SK-N-SH (cell line): ENCODE data around the gene MYH15. TPM values are rescaled to one million over a fixed set of nuclear protein-coding genes. Genes with fewer than 3 reads are reported as not detected.
"Not testable (repeated sequence)": the region's sequence is repeated elsewhere in the genome, so short reads cannot be mapped to it uniquely, and the experiment has no call there.

Experiments used
- CTCF ChIA-PET: fragments of 300-600, 350-600 bp; formaldehyde crosslinking; extraction: SDS; loops from one replicate; lab custom pipeline; 2021; lab: Yijun Ruan, JAX
- POLR2A ChIA-PET: fragments of 350-600 bp; sonication (Branson Sonifier 250); formaldehyde crosslinking; extraction: SDS; loops from one replicate; lab custom pipeline; 2020; ENCODE audit warnings: antibody characterized with exemption, inconsistent platforms; lab: Yijun Ruan, JAX
- DNase-seq: peaks from one replicate; pipeline ENCODE4 v3.0.0; 2012
- H2AFZ ChIP-seq: fragments of 200-600 bp; sonication (generic); 2 replicates; pipeline ENCODE4 v1.8.1; 2016; ENCODE audit warnings: antibody characterized with exemption, mild to moderate bottlenecking, low read depth
- H3F3A ChIP-seq: fragments of 200-600 bp; sonication (generic); replicated peaks from 2 replicates; pipeline ENCODE3; 2016; ENCODE audit warnings: antibody characterized with exemption, mild to moderate bottlenecking; ENCODE audit not compliant: insufficient read depth
- H3K27ac ChIP-seq, 2 experiments: fragments of 200-500 bp in 1 of 2; fragments of 200-600 bp in 1 of 2; sonication (Bioruptor generic) in 1 of 2; sonication (generic), shearing (Covaris generic) in 1 of 2; 2 replicates each; pipeline versions ENCODE4 v1.5.1 to v1.6.1; 2014 to 2016; ENCODE audit warnings: low read depth in 2 of 2, inconsistent platforms in 1 of 2, low read length in 1 of 2, mild to moderate bottlenecking in 1 of 2, mixed read lengths in 1 of 2
- H3K27me3 ChIP-seq: fragments of 200-600 bp; sonication (generic), shearing (Covaris generic); 2 replicates; pipeline ENCODE4 v1.6.1; 2016; ENCODE audit warnings: mixed run types; ENCODE audit not compliant: insufficient read depth
- H3K36me3 ChIP-seq, 2 experiments: fragments of 200-500 bp in 1 of 2; fragments of 200-600 bp in 1 of 2; sonication (Bioruptor generic) in 1 of 2; sonication (generic) in 1 of 2; replicated peaks in 1 of 2; 2 replicates each; pipeline versions ENCODE3 to v1.5.1; 2014 to 2016; ENCODE audit warnings: low read length in 1 of 2, mild to moderate bottlenecking in 1 of 2; ENCODE audit not compliant: insufficient read depth in 2 of 2, control insufficient read depth in 1 of 2
- H3K4me1 ChIP-seq, 2 experiments: fragments of 200-500 bp in 1 of 2; fragments of 200-600 bp in 1 of 2; sonication (Bioruptor generic) in 1 of 2; sonication (generic), shearing (Covaris generic) in 1 of 2; 2 replicates each; pipeline versions ENCODE4 v1.5.1 to v1.6.1; 2014 to 2016; ENCODE audit warnings: low read depth in 1 of 2, low read length in 1 of 2, mixed run types in 1 of 2; ENCODE audit not compliant: insufficient read depth in 2 of 2, control insufficient read depth in 1 of 2
- H3K4me2 ChIP-seq: fragments of 200-600 bp; sonication (generic), shearing (Covaris generic); 2 replicates; pipeline ENCODE4 v1.6.1; 2017; ENCODE audit warnings: mixed run types
- H3K4me3 ChIP-seq, 2 experiments: fragments of 200-500 bp in 1 of 2; fragments of 200-600 bp in 1 of 2; sonication (Bioruptor generic) in 1 of 2; sonication (generic), shearing (Covaris generic) in 1 of 2; 2 replicates each; pipeline versions ENCODE4 v1.5.1 to v1.8.1; 2014 to 2016; ENCODE audit warnings: low read depth in 2 of 2, inconsistent platforms in 1 of 2, low read length in 1 of 2, mild to moderate bottlenecking in 1 of 2, mixed read lengths in 1 of 2, moderate library complexity in 1 of 2
- H3K79me2 ChIP-seq: fragments of 200-600 bp; sonication (generic); 2 replicates; pipeline ENCODE4 v1.8.1; 2017; ENCODE audit warnings: mild to moderate bottlenecking; ENCODE audit not compliant: insufficient read depth
- H3K9ac ChIP-seq: fragments of 200-600 bp; sonication (generic); 2 replicates; pipeline ENCODE4 v1.6.1; 2017; ENCODE audit warnings: mixed run types
- H3K9me2 ChIP-seq: fragments of 200-600 bp; sonication (generic); 2 replicates; pipeline ENCODE4 v1.6.1; 2017; ENCODE audit warnings: mixed run types
- H3K9me3 ChIP-seq: fragments of 200-600 bp; sonication (generic); 2 replicates; pipeline ENCODE4 v1.6.1; 2017; ENCODE audit warnings: mixed run types, mild to moderate bottlenecking, moderate library complexity
- H4K20me1 ChIP-seq: fragments of 200-600 bp; sonication (generic); 2 replicates; pipeline ENCODE4 v1.6.1; 2017; ENCODE audit warnings: mild to moderate bottlenecking, mixed run types; ENCODE audit not compliant: insufficient read depth
- CHD2 ChIP-seq: fragments of 150-350 bp; IDR thresholded peaks from 2 replicates; pipeline ENCODE4 v1.6.1; 2018; ENCODE audit warnings: low read length; ENCODE audit not compliant: partially characterized antibody
- FOXM1 ChIP-seq: IDR thresholded peaks from 2 replicates; pipeline ENCODE4 v1.4.0; 2012; ENCODE audit warnings: low read depth, mild to moderate bottlenecking
- IRF3 ChIP-seq: fragments of 150-350 bp; IDR thresholded peaks from 2 replicates; pipeline ENCODE4 v1.6.1; 2016; ENCODE audit warnings: mild to moderate bottlenecking, low read depth, low read length
- JUND ChIP-seq: IDR thresholded peaks from 2 replicates; pipeline ENCODE4 v1.4.0; 2012
- NRF1 ChIP-seq: IDR thresholded peaks from 2 replicates; pipeline ENCODE4 v1.6.1; 2012; ENCODE audit warnings: low read depth, mild to moderate bottlenecking, low read length
- POLR2AphosphoS5 ChIP-seq: IDR thresholded peaks from 2 replicates; pipeline ENCODE4 v1.6.1; 2012; ENCODE audit warnings: low read depth, low read length
- REST ChIP-seq: IDR thresholded peaks from 2 replicates; pipeline ENCODE4 v1.6.1; 2012; ENCODE audit warnings: mild to moderate bottlenecking, low read depth, low read length, moderate library complexity
- RFX5 ChIP-seq: IDR thresholded peaks from 2 replicates; pipeline ENCODE4 v1.6.1; 2012; ENCODE audit warnings: mild to moderate bottlenecking, improper control_type of control experiment, low read length
- SIN3A ChIP-seq: IDR thresholded peaks from 2 replicates; pipeline ENCODE4 v1.6.1; 2012; ENCODE audit warnings: low read depth, mild to moderate bottlenecking, low read length, moderate library complexity, borderline replicate concordance
- SMC3 ChIP-seq: IDR thresholded peaks from 2 replicates; pipeline ENCODE4 v1.6.1; 2012; ENCODE audit warnings: low read depth, low read length, improper control_type of control experiment
- TEAD4 ChIP-seq: IDR thresholded peaks from 2 replicates; pipeline ENCODE4 v1.4.0; 2012; ENCODE audit warnings: mild to moderate bottlenecking, borderline replicate concordance; ENCODE audit not compliant: insufficient read depth
- USF2 ChIP-seq: fragments of 150-350 bp; IDR thresholded peaks from 2 replicates; pipeline ENCODE4 v1.6.1; 2017; ENCODE audit warnings: antibody characterized with exemption, low read length, low read depth, borderline replicate concordance
- ZBTB33 ChIP-seq: IDR thresholded peaks from 2 replicates; pipeline ENCODE4 v1.4.0; 2012; ENCODE audit warnings: low read depth, borderline replicate concordance
- whole genome bisulfite sequencing: methylation state at CpG from one replicate; pipeline ENCODE4 v1.1.6; 2017; ENCODE audit warnings: low lambda C conversion rate; 5-methylcytosine and 5-hydroxymethylcytosine counted together
- polyA plus RNA-seq, 3 experiments: library from polyadenylated mRNA; depleted of rRNA; stranded (reverse); fragments of >200 nt; gene quantifications; 2 replicates each; pipeline ENCODE4 v1.2.3, GENCODE V29; 2012

The MYH15 gene
- polyA plus RNA-seq, 1 of the 3 experiments (the other 2 are of a cell fraction), result 2.1 TPM

GRCh38 chr3:108378952-108379342 lies 131.4 kb downstream of the MYH15 start:
- H3K9ac ChIP-seq, H3K27ac ChIP-seq, H4K20me1 ChIP-seq, H3F3A ChIP-seq, H2AFZ ChIP-seq, H3K27me3 ChIP-seq, H3K9me3 ChIP-seq, H3K79me2 ChIP-seq, CTCF ChIA-PET, H3K36me3 ChIP-seq, DNase-seq, POLR2A ChIA-PET, H3K4me2 ChIP-seq, H3K4me3 ChIP-seq, H3K9me2 ChIP-seq: not testable (repeated sequence)
- 53% methylated on average over 2 of the region's 2 CpGs for WGBS
- peaks cover 0 to 15% of the 10 kb centered on the region in 2 experiments; a peak in 2 of 4 replicates for H3K4me1 ChIP-seq

GRCh38 chr3:108378153-108378951 lies 132.0 kb downstream of the MYH15 start:
- Histone ChIP-seq H3K36me3 (no peaks in the 10 kb centered on the region), H3K27ac (no peak overlapping the region), H3K27me3 (no peaks in the 10 kb centered on the region), H3K79me2 (no peaks in the 10 kb centered on the region), H3K4me1 (peaks cover 0 to 15% of the 10 kb centered on the region in 2 experiments; a peak in 2 of 4 replicates), H3K9ac (no peak overlapping the region), H3K9me3 (no peaks in the 10 kb centered on the region), H3K9me2 (no peaks in the 10 kb centered on the region), H3K4me3 (no peak overlapping the region), H2AFZ (no peak overlapping the region), H3F3A (no peaks in the 10 kb centered on the region), H4K20me1 (no peaks in the 10 kb centered on the region), H3K4me2 (no peak overlapping the region)
- ChIA-PET POLR2A (no interaction called here), CTCF (no interaction called here)
- no peak for TF ChIP-seq JUND
- no peak for TF ChIP-seq SMC3
- no peak for TF ChIP-seq FOXM1
- TF ChIP-seq NRF1, result no peak
- TF ChIP-seq TEAD4, result no peak
- no peak for TF ChIP-seq SIN3A
- TF ChIP-seq IRF3, result no peak
- TF ChIP-seq USF2, result no peak
- TF ChIP-seq POLR2AphosphoS5, result no peak
- TF ChIP-seq RFX5, result no peak
- no peak for TF ChIP-seq ZBTB33
- no peak for TF ChIP-seq REST
- TF ChIP-seq CHD2, result no peak
- WGBS, result 90% methylated on average over 4 of the region's 4 CpGs
- no peak for DNase-seq
